Measurements from ENCODE around the gene GNGT1.

GRCh38 chr7:93948106-93948505 lies 41.7 kb downstream of the GNGT1 start:
- TF ChIP-seq POLR2A (IDR thresholded peaks at IDR 0.05) = no peak
- TF ChIP-seq, protein P1, sequence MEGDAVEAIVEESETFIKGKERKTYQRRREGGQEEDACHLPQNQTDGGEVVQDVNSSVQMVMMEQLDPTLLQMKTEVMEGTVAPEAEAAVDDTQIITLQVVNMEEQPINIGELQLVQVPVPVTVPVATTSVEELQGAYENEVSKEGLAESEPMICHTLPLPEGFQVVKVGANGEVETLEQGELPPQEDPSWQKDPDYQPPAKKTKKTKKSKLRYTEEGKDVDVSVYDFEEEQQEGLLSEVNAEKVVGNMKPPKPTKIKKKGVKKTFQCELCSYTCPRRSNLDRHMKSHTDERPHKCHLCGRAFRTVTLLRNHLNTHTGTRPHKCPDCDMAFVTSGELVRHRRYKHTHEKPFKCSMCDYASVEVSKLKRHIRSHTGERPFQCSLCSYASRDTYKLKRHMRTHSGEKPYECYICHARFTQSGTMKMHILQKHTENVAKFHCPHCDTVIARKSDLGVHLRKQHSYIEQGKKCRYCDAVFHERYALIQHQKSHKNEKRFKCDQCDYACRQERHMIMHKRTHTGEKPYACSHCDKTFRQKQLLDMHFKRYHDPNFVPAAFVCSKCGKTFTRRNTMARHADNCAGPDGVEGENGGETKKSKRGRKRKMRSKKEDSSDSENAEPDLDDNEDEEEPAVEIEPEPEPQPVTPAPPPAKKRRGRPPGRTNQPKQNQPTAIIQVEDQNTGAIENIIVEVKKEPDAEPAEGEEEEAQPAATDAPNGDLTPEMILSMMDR (IDR thresholded peaks at IDR 0.05 in 4 of 5, conservative IDR thresholded peaks at IDR 0.05 in 1 of 5) = no peak

All from gastrocnemius medialis (tissue), 4 donors.